HG02588 (cell line): ENCODE results near the gene PEX14.

ENCODE experiments used
- ATAC-seq: cut with Tn5 transposase; IDR thresholded peaks from one replicate; pipeline ENCODE4 v1.9.1; 2021; ENCODE audit warnings: mild to moderate bottlenecking, moderate library complexity; ENCODE audit not compliant: unreplicated experiment

The PEX14 gene

DNA sequence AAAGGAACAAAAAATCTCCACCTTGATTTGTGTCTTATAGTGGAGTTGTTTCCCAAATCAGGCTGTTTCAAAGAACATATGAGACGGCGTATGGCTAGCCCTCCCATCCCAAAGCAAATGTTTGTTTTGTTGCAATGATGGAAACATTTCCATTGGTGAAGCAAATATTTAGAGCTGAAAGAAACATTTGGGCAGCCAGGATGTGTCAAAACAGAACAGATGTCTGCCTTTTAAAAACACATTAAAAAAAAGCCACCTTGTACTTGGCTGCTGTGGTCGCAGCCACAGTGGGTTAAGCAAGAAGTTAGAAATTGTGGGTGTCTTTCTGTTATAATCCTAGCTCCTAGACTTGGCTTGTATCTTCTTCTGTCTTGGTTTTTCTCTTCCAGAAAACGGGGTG lies 116.3 kb downstream of the PEX14 start:
- no peak for ATAC-seq

DNA sequence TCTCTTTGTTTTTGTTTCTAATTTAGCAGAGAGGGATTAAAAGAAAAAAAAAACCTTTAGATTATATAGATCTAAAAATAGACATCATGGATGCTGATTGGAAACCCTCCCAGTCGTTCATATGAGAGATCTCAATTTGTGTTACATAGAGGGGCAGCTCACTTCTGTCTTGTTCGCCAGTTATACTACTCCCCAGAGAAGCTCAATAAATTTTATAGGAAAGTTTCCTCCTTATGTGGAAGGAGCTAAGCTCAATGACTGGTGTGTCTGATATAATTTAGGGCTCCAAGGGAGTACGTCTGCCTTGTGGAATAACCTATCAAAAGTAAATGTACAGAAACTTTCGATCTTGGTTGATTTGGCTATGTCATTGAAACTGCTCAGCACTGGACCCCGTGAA lies 117.6 kb downstream of the PEX14 start:
- ATAC-seq: no peak

DNA sequence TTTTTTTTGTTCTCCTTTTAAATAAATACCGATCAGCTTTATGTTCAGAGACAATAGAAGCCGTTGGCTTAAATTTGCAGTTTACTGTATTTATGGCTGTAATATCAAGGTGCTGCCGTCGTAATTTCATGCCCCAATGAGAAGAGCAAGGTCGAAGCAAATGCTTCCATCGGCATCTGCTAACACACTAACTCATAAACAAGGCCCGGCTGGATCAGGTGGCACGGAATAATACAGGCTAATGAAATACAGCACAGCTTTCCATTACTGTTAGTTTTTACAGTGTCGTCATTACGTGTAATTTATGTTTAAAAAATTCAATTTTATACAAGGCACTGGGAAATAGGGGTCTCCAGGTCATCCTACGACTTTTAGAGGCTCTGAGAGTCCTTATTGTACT lies 119.0 kb downstream of the PEX14 start:
- no peak for ATAC-seq

DNA sequence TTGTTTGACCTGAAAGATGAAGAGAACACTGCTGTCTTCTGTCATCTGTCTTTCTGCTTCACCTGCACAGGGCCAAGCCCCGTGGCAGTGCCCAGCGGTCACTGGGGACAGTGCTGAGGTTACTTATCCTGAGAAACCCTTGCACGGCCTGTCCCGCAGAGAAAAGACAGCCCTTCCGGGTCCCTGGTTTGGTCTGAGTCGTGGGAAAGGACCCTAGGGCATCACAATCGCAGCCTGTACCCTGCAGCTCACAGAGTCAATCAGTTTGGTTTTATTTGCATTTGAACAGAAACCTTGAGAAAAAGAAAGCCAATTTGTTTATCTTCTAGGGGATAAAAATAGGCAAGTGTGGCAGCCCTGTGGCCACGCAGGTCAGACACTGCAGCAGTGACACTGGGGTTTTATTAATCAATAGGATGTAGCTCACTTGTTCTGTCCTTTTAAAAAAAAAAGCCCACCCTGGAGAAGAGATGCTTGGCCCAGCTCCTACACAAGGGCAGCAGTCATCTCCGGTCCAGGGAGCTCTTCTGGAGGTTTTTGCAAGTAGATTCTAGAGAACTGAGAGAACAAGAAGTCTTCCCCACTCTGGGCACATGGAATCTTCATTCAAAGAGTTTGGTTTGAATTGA lies 120.0 kb downstream of the PEX14 start:
- no peak for ATAC-seq

DNA sequence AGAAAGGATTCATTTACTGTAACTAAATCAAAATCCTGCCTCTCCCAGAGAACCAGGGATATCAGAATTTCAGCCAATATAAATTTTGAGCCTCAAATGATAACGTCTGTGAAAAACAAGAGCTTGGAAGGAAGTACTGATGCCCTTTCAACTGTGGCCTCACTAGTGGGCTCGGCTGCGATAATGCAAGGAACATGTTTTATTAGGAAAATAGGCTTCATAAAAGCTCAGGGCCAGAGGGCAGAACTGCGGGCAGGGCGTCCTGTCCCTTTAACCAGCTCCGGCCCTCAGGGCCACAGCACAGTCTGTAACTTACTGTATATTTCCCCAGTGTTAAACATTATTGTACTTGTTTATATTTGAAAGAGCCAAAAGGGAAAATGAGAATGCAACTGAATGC lies 122.0 kb downstream of the PEX14 start:
- ATAC-seq: no peak

DNA sequence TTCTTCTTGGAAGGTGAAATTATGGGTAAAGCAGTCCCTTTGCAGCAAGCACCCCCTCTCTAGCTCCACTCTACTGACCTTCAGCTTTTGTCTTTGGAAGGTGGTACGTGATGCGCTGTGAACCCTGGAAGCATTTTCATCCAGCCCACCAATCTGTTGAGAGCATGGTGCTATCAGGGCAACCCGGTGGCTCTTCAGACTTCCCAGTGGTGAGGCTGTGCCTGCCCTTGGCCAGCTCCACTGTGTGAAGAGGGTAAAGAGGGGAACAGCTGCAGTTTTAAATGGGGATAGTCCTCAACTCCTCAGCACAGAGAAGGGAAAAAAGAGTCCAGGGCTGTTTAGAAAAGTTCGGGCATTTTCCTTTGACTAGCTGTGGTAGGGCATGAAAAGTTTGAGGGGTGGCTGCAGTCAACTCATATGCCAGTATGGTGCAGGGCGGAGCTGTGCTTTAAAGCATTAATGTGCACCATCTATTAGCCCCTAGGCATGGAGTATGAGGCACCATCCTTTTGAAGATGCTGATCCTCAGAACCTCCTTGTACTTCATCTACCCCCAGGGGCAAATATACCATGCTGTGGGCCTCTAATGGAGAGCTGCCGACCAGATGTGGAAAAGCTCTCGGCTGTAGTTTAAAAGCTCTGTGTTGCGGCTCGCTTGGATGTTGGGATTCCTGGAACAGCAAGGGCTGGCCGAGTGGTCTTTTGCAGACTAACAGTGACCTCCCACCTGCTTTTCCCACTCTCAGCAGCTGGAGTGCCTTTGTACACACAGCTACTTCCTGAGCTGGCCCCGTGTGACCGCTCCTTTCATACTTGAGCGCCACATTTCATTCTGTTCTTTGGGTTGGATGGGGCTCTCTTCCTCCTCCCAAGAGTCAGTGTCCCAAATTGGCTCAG lies 123.0 kb downstream of the PEX14 start:
- no peak for ATAC-seq

DNA sequence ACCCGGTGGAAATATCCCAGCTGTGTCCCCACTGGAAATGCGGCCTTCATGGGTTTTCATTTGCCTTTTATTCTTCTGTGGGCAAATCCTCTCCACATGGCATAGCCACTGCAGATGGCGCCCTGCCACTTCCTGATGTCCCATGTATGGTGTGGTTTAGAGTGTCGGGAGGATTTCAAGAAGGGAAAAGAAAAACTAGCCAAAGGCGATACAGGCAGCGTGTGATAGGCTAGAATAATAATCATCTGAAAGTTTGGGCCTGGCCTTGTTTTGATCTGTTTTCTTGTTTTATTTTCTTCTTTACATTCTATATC lies 123.6 kb downstream of the PEX14 start:
- no peak for ATAC-seq

DNA sequence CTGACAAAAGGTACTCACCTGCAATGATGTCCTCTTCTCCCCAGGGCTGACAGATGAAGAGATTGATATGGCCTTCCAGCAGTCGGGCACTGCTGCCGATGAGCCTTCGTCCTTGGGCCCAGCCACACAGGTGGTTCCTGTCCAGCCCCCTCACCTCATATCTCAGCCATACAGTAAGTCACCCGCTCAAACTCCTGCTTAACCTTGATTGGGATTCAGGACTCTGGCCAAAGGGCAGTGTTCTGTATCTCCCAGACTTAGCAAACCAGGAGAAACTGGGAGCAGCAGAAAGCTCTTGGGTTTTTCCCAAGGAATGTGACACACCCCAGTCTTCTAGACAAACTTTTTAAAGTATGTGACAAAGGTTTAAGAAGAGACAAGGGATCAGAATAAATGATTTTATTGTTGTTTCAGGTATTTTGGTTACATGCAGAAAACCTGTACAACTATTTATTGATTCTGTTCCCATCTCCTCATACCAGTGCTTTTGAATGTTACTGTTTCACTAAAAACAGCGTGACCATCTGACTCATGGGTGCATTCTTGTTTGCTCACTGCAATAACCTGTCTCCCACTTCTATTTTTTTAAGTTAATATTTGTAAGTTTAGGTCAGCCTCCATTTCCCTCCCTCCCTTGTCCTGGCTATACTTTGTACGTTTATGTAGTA lies 124.6 kb downstream of the PEX14 start:
- no peak for ATAC-seq

DNA sequence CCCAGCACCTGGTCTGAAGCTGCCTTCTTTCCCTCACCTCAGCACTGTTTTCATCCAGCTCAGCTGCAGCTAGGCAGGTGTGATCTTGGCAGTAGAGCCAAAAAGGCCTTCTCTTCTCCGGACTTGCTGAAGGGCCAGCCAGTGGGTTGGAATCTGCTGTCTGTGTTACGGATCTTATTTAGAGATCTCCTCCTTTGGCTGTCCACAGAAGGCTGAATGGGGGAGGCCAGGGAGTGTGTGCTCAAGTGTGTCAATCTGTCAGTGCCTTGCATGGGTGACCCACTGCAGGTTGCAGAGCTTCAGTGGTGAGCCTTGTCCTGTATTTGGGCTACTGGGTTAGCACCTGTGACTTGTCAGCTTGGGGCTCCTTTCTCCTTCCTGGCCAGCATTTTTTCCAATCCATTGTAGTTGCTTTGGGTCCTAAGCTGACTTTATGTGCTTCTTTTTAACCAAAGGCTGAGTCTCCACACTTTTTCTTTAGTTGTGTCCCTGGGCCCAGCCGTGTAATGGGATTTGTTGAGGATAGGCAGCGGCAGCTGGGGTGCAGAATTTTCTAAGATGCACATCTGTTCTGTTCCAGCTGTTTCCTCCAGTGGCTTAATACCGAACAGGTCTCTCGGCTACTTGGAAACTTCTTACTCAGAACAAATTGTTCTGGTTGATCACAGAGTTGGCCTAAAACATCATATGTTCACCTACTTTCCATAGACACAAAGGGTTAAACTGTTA lies 126.8 kb downstream of the PEX14 start:
- ATAC-seq: no peak

DNA sequence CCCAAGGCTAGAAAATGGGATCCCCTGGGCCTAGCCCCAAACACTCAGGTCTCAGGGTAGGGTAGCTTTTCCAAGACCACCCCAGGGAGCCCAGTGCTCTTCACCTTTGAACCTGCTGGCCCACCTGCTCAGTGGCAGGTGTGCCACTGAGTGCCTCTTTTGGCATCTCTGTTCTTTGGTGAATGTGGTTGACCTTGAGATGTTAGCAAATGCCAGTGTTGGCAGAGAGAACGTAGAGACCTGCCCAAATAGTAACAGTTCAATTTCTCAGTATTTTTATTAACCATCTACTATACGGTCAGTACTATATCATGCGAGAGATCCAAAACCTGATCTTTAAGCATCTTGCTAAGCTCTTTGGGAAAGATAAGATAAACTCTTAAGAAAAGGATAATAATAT lies 128.2 kb downstream of the PEX14 start:
- ATAC-seq: no peak

DNA sequence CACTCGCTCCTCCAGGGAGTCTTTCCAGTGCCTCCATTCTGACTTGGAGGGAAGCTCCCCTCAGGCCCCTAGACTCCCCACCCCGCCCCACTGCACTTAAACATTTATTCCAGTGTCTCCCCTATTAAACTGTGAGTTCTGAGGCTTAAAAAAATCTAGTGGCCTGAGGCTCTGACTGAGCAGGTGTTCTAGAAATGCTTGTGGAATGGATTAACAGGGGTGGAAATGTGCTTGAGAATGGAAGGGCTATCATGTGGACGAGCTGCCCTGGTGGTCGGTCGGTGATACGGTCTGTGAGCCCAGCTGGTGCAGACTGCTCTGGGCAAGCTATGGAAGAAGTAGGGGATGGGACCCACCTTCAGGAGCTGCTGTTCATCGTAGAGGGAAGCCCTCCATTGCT lies 130.2 kb downstream of the PEX14 start:
- no peak for ATAC-seq

DNA sequence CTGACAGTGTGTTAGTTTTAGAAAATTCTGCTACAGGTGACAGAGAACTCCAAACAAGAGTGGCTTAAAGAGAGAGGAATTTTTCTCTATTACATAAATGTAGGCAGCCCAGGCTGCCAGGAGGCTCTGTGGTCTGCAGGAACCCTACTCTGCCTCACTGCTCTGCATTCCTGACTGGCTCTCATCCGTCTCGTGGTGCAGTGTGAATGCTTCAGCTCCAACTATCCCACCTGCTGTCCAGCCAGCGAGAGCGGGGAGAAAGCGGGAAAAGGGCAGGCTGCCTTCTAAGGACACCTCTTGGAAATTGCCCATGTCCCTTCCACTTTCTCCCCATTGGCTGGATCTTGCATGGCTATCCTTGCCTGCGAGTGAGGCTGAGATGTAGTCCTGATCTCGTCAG lies 131.3 kb downstream of the PEX14 start:
- no peak for ATAC-seq

DNA sequence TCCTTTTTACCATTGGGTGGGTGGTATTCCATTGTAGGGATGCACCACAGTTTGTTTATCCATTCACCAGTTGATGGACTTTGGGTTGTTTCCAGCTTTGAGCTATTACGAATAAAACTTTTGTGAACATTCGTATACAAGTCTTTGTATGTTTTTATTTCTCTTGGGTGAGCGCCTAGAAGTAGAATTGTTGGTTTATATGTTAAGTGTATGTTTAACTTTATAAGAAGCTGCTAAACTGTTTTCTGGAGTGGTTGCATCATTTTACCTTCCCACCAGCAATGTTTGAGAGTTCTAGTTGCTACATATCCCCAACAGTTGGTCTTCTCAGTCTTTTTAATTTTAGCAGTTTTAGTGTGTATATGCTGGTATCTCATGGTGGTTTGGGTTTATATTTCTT lies 132.5 kb downstream of the PEX14 start:
- ATAC-seq: no peak

DNA sequence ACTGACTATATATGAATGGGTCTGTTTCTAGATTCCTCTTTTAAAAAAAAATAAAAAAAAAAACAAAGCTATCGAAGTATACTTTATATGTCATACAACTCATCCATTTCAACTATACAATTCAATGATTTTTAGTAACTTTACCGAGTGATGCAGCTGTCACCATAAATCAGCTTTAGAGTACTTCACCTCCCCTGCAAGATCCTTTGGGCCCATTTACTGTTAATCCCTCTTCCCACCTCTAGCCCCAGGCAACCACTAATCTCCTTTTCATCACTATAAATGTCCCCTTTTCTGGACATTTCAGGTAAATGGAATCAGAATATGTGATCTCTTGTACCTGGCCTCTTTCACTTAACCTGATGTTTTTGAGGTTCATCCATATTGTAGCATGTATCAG lies 133.9 kb downstream of the PEX14 start:
- no peak for ATAC-seq

DNA sequence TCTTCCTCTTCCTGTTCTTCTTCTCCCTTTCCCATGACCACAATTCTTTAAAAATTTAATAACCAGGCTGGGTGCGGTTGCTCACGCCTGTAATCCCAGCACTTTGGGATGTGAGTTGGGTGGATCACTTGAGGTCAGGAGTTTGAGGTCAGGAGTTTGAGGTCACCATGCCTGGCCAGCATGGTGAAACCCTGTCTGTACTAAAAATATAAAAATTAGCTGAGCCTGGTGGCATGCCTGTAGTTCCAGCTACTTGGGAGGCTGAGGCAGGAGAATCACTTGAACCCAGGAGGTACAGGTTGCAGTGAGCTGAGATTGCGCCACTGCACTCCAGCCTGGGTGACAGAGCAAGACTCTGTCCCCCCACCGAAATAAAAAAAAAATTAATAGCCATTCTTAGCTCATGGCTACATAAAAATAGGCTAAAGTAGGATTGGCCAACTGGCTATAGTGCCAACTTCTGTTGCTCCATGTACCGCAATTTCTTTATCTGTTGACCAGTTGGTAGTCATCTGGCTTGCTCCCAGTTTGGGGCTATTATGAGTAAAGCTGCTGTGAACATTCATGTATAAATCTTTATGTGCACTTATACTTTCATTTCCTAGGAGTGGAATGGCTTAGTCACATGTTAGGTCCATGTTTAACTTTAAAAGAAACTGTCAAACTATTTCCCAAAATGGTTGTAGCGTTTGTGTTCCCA lies 136.3 kb downstream of the PEX14 start:
- no peak for ATAC-seq

DNA sequence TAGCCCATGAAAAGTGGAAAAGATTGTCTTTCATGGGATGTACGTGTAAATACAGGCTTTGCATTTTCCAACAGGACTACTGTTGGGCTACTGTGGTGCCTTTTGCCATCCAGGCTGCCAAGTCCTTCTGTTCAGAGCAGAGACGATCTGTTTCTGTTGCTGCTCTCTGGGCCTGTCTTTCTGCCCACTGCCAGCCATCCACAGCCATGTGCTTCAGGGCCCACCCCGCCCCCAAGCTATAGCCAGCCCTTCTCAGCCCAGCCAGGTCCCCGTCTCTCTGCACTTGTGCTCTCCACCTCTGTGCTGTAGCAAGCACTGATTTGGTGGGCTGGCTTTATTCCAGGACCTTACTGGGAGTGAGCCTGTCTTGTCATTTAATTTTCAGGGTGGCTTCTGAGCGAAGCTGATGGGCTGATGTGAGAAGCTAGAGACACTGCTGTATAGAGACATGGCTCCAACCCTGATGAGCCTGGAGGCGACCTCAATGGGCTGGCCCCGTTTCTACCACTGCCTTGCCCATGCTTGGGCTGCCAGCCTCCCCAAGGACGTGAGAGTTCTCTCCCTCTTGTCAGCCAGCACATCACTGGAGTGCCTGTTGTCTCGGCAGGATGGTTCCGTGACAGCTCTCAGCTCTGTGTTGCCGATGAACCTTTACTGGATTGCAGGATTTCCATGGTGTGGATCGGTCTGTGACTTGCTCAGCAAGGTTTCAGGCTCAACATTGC lies 137.8 kb downstream of the PEX14 start:
- ATAC-seq: no peak

DNA sequence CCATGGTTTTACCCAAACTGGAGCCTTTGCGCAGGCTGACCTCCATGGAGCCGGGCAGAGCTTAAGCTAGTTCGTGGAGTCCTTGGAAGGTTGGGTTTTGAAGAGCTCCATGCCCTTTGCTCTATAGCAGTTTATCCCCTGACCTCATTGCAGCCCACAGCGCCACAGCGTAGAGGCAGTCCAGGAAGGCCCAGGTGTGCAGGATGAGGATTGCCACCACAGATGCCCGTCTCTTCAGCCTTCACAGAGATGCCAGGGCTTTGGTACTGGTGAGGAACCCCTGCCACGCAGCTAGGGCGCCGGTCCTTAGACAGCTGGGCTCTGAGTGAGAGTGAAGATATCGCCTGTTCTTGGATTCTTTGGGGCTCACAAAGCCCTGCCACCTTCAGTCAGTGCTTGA lies 138.6 kb downstream of the PEX14 start:
- no peak for ATAC-seq

DNA sequence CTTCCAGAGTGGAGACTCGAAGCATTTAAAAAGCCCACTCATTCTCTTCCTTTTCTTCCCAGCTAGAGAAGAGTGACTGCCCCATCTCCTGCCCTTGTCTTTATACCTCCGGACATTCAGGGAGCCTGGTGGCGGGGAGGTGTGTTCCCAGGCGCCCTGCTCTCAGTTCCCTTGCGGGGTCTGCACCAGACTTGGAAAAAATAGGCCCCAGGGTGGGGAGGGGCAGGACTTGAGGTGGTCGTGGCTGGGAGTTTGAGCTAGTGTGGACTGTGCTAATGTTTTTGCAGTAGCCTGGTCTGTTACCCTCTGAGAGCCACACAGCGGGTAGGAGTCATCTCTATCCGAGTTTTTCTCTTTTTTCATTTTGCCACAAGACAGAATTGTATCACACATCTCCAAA lies 139.1 kb downstream of the PEX14 start:
- no peak for ATAC-seq

DNA sequence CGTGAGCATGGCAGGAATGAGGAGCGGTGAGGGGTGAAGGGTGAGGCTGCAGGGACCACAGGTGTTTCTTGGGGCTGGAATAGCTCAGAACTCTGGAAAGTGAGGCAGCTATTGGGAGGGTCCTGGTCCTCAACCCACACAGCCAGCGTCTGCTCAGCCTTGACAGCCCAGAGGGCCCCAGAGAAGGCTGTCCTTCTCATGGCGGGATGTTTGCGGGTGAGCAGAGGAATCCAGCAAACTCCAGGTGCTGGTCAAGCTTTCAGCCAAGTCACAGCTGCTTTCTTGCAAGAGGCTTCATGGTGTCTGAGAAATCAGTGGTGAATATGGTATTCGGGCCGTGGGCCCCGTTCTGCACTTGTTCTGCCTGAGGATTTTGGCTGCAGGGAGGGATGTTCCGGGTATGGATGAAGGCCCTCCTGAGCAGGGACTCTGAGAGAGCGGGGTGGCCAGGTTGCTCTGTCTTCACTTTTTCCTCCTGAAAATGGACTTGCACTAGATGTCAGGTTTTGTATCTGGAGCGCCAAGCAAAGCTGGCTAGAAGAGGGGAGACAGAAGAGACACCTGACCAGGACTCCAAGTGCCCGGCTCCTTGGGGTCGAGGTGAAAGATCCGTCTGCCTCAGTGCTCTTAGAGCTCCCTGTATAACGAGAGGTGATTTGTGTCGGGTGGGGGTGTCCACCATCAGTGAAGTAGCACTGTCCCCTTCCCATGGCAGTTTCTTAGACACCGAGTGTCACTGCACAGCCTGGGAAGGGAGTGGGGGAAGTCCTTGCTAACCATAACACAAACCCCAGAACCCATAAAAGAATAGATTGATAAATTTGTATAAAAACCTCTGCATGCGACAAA lies 139.9 kb downstream of the PEX14 start:
- no peak for ATAC-seq
